Heart left ventricle (tissue), 16 donors: Measurements from ENCODE around the gene OLA1. TPM values are rescaled to one million over a fixed set of nuclear protein-coding genes. Genes with fewer than 3 reads are reported as not detected.

Experiments used
- ATAC-seq, 4 donors: fragments of 200-7000 bp; cut with Tn5 transposase; one replicate each; pipeline ENCODE4 v1.9.1; 2020 to 2022; ENCODE audit warnings: moderate library complexity in 4 of 4, mild to moderate bottlenecking in 3 of 4, moderate number of reproducible peaks in 1 of 4
- DNase-seq, 5 donors: peaks; one replicate each; pipeline ENCODE4 v3.0.0-alpha.2; 2020
- H3K27ac ChIP-seq, 12 donors: fragments of 200-600 bp; sonication (generic) in 4 of 12; one replicate each; pipeline versions ENCODE4 v1.5.0 to v1.8.0; 2016 to 2022; ENCODE audit warnings: mild to moderate bottlenecking in 2 of 12
- H3K27me3 ChIP-seq, 9 donors: fragments of 200-600 bp; sonication (generic) in 2 of 9; one replicate each; pipeline versions ENCODE4 v1.5.1 to v1.8.0; 2016 to 2022; ENCODE audit warnings: mild to moderate bottlenecking in 3 of 9
- H3K36me3 ChIP-seq, 9 donors: fragments of 200-600 bp; sonication (generic) in 2 of 9; one replicate each; pipeline versions ENCODE4 v1.5.0 to v1.8.0; 2018 to 2022; ENCODE audit warnings: mild to moderate bottlenecking in 2 of 9
- H3K4me1 ChIP-seq, 12 donors: fragments of 200-600 bp; sonication (generic) in 4 of 12; one replicate each; pipeline versions ENCODE4 v1.5.0 to v1.8.0; 2016 to 2022; ENCODE audit warnings: mild to moderate bottlenecking in 3 of 12
- H3K4me3 ChIP-seq, 12 donors: fragments of 200-600 bp; sonication (generic) in 4 of 12; one replicate each; pipeline versions ENCODE4 v1.5.0 to v1.8.0; 2017 to 2022; ENCODE audit warnings: mild to moderate bottlenecking in 9 of 12, moderate library complexity in 4 of 12
- H3K9me3 ChIP-seq, 12 donors: fragments of 200-600 bp; sonication (generic) in 4 of 12; one replicate each; pipeline versions ENCODE4 v1.5.0 to v1.8.0; 2016 to 2022; ENCODE audit warnings: mild to moderate bottlenecking in 1 of 12
- CTCF ChIP-seq, 12 donors: fragments of 200-600 bp; sonication (generic) in 4 of 12; IDR thresholded peaks; one replicate each; pipeline versions ENCODE4 v1.5.0 to v1.8.0; 2018 to 2022; ENCODE audit warnings: antibody characterized with exemption in 12 of 12, mild to moderate bottlenecking in 5 of 12
- POLR2A ChIP-seq, 2 donors: fragments of 450-650 bp; IDR thresholded peaks; one replicate each; pipeline ENCODE4 v1.6.1; 2017; ENCODE audit warnings: antibody characterized with exemption in 2 of 2, mild to moderate bottlenecking in 2 of 2, moderate library complexity in 2 of 2
- WGBS, 4 donors: extraction: QIAGEN DNeasy Blood & Tissue Kit in 2 of 4; methylation state at CpG; one replicate each; pipeline versions ENCODE4 v1.1.5 to v1.1.7; 2013 to 2018; 5-methylcytosine and 5-hydroxymethylcytosine counted together
- intact Hi-C, 10 donors: fragments of 100-400 bp; cut with DNase I; formaldehyde crosslinking; loops; one replicate each; pipeline versions ENCODE4 v1.11.1 to v1.14.2; 2022
- polyA plus RNA-seq, 2 donors: library from polyadenylated mRNA; stranded (reverse); fragments of 200-250 nt; gene quantifications; one replicate each; pipeline ENCODE4 v1.2.3, GENCODE V29; 2013
- total RNA-seq, 9 donors: library from RNA; depleted of rRNA in 2 of 9; stranded (reverse); fragments of >200 nt in 2 of 9; fragmentation: NEBNext Ultra II Directional in 3 of 9; extraction: Animal tissue kit (Norgen Biotek cat#: 25700) in 3 of 9; gene quantifications; one replicate each; pipeline versions ENCODE4 v1.1.0 to v1.2.4, GENCODE V29; 2016 to 2023
- donor health status: ischemic (EF 13 %, LVEDD 7.1; RV severe dilation, severe dysfunction).
- donor health status: healthy with polysubstance abuse.
- donor health status: DM: no; HTN: yes; CAD: no.
- donor health status: DM: no; HTN: no; CAD: no.
- donor health status: ischemic (EF 25% LVEDD 6.9; RV normal size, moderate dysfunction).
- donor health status: ischemic (EF 25% LVEDD 5.7; RV mildly dilated, moderate dysfunction).
- donor health status: healthy.
- donor health status: DM: yes; HTN: yes; CAD: no.
- donor health status: ischemic (EF 35%, LVEDD 5.7; RV mildly dilated, moderate dysfunction).
- donor health status: nonischemic (EF 11% LVEDD 7.7; RV severe dilation, severe dysfunction).
- donor health status: DM: yes; HTN: yes; CAD: no.
- donor health status: PGD.
- donor health status: ischemic (EF 29% LVEDD 5.4; RV normal size, mild dysfunction).
- donor health status: nonischemic (EF 23%, LVEDD 6.1; RV moderate dilation, normal function).

OLA1 gene
- total and polyA plus RNA-seq, 11 donors, result 41.5 to 91.7 (median 72.5) TPM

DNA sequence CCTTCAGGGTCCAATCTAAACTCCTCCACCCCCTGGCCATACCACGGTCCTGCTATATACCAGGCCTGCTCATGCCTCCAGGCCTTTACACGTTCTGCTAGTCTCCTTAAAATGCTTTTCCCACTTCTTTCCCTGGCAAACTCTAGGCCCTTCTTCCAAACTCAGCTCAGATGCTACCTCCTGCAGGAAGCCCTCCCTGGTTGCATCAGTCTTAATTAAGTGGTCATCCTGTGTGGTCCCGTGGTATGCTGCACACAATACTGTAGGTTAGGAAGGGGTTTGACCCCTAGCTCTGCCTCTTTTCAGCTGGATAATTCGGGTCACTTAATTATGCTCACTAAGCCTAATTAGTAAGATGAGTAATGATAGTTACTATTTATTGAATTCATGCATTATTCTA is 197.3 kb downstream of the OLA1 start:
- H3K27ac ChIP-seq, result peak overlapping the region in 1 of 12 donors; percentile 41
- no peak for DNase-seq
- WGBS, 4 donors, result 88 to 91% (median 90%) methylated on average over 4 of the region's 4 CpGs
- H3K9me3 ChIP-seq, result no peaks in the 10 kb centered on the region
- TF ChIP-seq CTCF (IDR thresholded peaks at IDR 0.05) (no peak), POLR2A (IDR thresholded peaks at IDR 0.05) (no peak)
- ATAC-seq, result no peak
- H3K4me3 ChIP-seq, result no peak overlapping the region
- H3K27me3 ChIP-seq, result no peaks in the 10 kb centered on the region
- no peaks in the 10 kb centered on the region for H3K36me3 ChIP-seq
- peaks cover 0 to 30% (median 16%) of the 10 kb centered on the region in 12 donors for H3K4me1 ChIP-seq
- intact Hi-C loops, result loop anchor here in 4 of 10 donors (10.0 kb wide), 3 partner anchors 294 to 646 kb away; no protein-coding TSS in a partner anchor

GRCh38 chr2:174049895-174050294 is 198.4 kb downstream of the OLA1 start:
- intact Hi-C loops, result loop anchor here in 9 of 10 donors (10.0 kb wide), 5 partner anchors 165 to 645 kb away; no protein-coding TSS in a partner anchor
- WGBS, 4 donors, result 58 to 81% (median 69%) methylated on average over 2 of the region's 2 CpGs

DNA sequence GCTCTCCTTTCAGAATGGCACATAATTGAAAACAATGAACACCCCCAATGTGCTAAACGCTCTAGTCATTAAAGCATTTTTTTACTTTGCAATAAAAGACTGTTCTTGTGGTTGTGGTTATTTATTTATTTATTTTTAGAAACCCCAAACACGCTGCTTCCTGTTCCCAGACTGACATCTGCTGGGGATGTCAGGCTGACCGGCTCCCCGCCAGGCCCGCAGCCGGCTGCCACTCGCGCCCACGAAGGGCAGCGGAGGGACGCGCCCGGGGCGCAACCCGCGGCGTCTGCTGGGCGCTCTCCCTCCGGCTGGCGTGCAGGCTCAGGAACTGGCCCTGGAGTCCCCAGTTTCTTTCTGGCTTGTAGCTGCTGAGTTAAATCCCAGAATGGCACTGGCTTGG is 200.1 kb downstream of the OLA1 start:
- peaks cover 0 to 18% (median 9%) of the 10 kb centered on the region in 12 donors for H3K4me1 ChIP-seq
- TF ChIP-seq CTCF (IDR thresholded peaks at IDR 0.05) (peak in 5 of 12 donors; percentile 12 to 38 (median 17)), POLR2A (IDR thresholded peaks at IDR 0.05) (no peak)
- no peaks in the 10 kb centered on the region for H3K9me3 ChIP-seq
- intact Hi-C loops, result loop anchor here in 9 of 10 donors (10.0 kb wide), 3 partner anchors 163 to 643 kb away; no protein-coding TSS in a partner anchor
- ATAC-seq (no peak), DNase-seq (no peak)
- no peaks in the 10 kb centered on the region for H3K27me3 ChIP-seq
- no peaks in the 10 kb centered on the region for H3K36me3 ChIP-seq
- WGBS, 4 donors, result 83 to 88% (median 88%) methylated on average over 20 of the region's 20 CpGs
- H3K27ac ChIP-seq, result no peak overlapping the region
- no peak overlapping the region for H3K4me3 ChIP-seq

More at GRCh38 chr2:174049895-174050294, 198.4 kb downstream of the OLA1 start:
- TF ChIP-seq CTCF (IDR thresholded peaks at IDR 0.05), result no peak
- Histone ChIP-seq H3K27me3 (no peaks in the 10 kb centered on the region), H3K36me3 (no peaks in the 10 kb centered on the region), H3K9me3 (no peaks in the 10 kb centered on the region), H3K4me3 (no peak overlapping the region), H3K27ac (no peak overlapping the region), H3K4me1 (peaks cover 0 to 30% (median 16%) of the 10 kb centered on the region in 12 donors)
- no peak for ATAC-seq
- no peak for DNase-seq

DNA sequence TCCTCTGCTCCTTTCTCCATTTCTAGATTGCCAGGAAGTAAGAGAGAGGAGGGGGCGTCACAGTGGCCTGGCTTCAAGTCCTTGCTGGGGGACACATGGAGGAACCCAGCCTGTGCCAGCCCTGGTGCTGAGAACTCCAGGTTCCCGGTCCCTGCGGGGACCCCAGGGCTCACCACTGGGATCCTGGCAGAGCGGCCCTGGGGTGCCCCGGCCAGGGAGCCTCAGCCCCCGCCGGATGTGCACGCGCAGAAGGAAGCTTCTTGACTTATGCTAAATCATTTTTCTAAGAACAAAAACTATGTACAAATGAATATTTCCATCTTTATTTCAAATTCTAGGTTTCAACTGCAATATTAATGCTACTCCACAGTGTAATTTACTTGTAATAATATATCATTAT is 200.6 kb downstream of the OLA1 start:
- Histone ChIP-seq H3K36me3 (no peaks in the 10 kb centered on the region), H3K4me3 (no peak overlapping the region), H3K4me1 (peaks cover 0 to 16% (median 8%) of the 10 kb centered on the region in 12 donors), H3K9me3 (no peaks in the 10 kb centered on the region), H3K27ac (no peak overlapping the region), H3K27me3 (no peaks in the 10 kb centered on the region)
- no peak for DNase-seq
- no peak for ATAC-seq
- TF ChIP-seq POLR2A (IDR thresholded peaks at IDR 0.05) (no peak), CTCF (IDR thresholded peaks at IDR 0.05) (no peak)
- intact Hi-C loops, result loop anchor here in 9 of 10 donors (10.0 kb wide), 3 partner anchors 163 to 643 kb away; no protein-coding TSS in a partner anchor
- WGBS, 4 donors, result 86 to 91% (median 89%) methylated on average over 9 of the region's 9 CpGs
